ENCODE results near the gene OVCA2.

The OVCA2 gene

GRCh38 chr17:2057760-2058585 lies 16.2 kb downstream of the OVCA2 start:
- CTCF ChIA-PET = interaction anchor here (0.6 to 3.2 kb wide), 6 partner anchors 9 to 484 kb away, joined by 3 to 24 read pairs (median 4); no protein-coding TSS in a partner anchor

GRCh38 chr17:2058586-2059546 lies 17.0 kb downstream of the OVCA2 start:
- Histone ChIP-seq H3K4me1 (ENCODE audit: control insufficient read depth, insufficient read depth, low read length) (peaks cover 5% of the 10 kb centered on the region; the same call in 1 of the 2 replicates), H3K4me3 (ENCODE audit: low read depth, low read length) (no peak overlapping the region), H3K9me3 (ENCODE audit: control insufficient read depth, insufficient read depth, low read depth, low read length) (no peaks in the 10 kb centered on the region), H3K27ac (ENCODE audit: extremely low read depth, low read depth, low read length) (no peak overlapping the region), H3K36me3 (ENCODE audit: control insufficient read depth in 2 of 2, insufficient read depth in 1 of 2, low read length in 2 of 2) (peaks cover 0 to 13% of the 10 kb centered on the region in 2 experiments; a peak in 1 of 3 replicates)
- POLR2A ChIA-PET = no interaction called here
- CTCF ChIA-PET = interaction anchor here (0.6 to 3.2 kb wide), 9 partner anchors 8 to 485 kb away, joined by 3 to 24 read pairs (median 3); no protein-coding TSS in a partner anchor
- TF ChIP-seq SETDB1 (IDR thresholded peaks at IDR 0.05; ENCODE audit: insufficient read length, low read length) (no peak), ZSCAN30 (tag by site-specific recombination; IDR thresholded peaks at IDR 0.05) (no peak), PBX3 (CRISPR knock-in tag; IDR thresholded peaks at IDR 0.05) (no peak), ZNF626 (tag by site-specific recombination; IDR thresholded peaks at IDR 0.05) (no peak), ZNF704 (tag by site-specific recombination; IDR thresholded peaks at IDR 0.05) (no peak), ZNF692 (tag by site-specific recombination; IDR thresholded peaks at IDR 0.05) (no peak), TCF7L2 (IDR thresholded peaks at IDR 0.05; ENCODE audit: borderline replicate concordance, low read depth, low read length) (no peak), ZNF677 (tag by site-specific recombination; IDR thresholded peaks at IDR 0.05) (no peak), REPIN1 (tag by site-specific recombination; IDR thresholded peaks at IDR 0.05; ENCODE audit: low read depth) (no peak), ZSCAN16 (tag by site-specific recombination; IDR thresholded peaks at IDR 0.05) (no peak), ZNF654 (tag by site-specific recombination; IDR thresholded peaks at IDR 0.05; ENCODE audit: low read depth) (no peak), ZNF184 (tag by site-specific recombination; IDR thresholded peaks at IDR 0.05) (no peak), PRDM1 (tag by site-specific recombination; IDR thresholded peaks at IDR 0.05) (no peak), ZNF23 (tag by site-specific recombination; IDR thresholded peaks at IDR 0.05; ENCODE audit: borderline replicate concordance) (no peak), ZNF19 (tag by site-specific recombination; IDR thresholded peaks at IDR 0.05; ENCODE audit: low read depth) (no peak), ZNF558 (tag by site-specific recombination; IDR thresholded peaks at IDR 0.05) (no peak), EGR2 (tag by site-specific recombination; IDR thresholded peaks at IDR 0.05; ENCODE audit: low read depth) (no peak), ZNF530 (tag by site-specific recombination; IDR thresholded peaks at IDR 0.05; ENCODE audit: low read depth) (no peak), ZNF24 (tag by site-specific recombination; IDR thresholded peaks at IDR 0.05) (no peak)

More at GRCh38 chr17:2057760-2058585, 16.2 kb downstream of the OVCA2 start:
- POLR2A ChIA-PET = no interaction called here
- no peak overlapping the region for H3K4me3 ChIP-seq (ENCODE audit: low read depth, low read length)
- H3K9me3 ChIP-seq (ENCODE audit: control insufficient read depth, insufficient read depth, low read depth, low read length) = no peaks in the 10 kb centered on the region
- H3K36me3 ChIP-seq (ENCODE audit: control insufficient read depth in 2 of 2, insufficient read depth in 1 of 2, low read length in 2 of 2) = peaks cover 0 to 10% of the 10 kb centered on the region in 2 experiments; a peak in 1 of 3 replicates
- H3K4me1 ChIP-seq (ENCODE audit: control insufficient read depth, insufficient read depth, low read length) = peaks cover 5% of the 10 kb centered on the region; the same call in 1 of the 2 replicates
- TF ChIP-seq ZNF747 (tag by site-specific recombination; IDR thresholded peaks at IDR 0.05) (no peak), GLIS1 (tag by site-specific recombination; IDR thresholded peaks at IDR 0.05) (no peak), HIC1 (tag by site-specific recombination; IDR thresholded peaks at IDR 0.05) (peak; percentile 81; the same call in 1 of the 2 replicates), ZNF548 (tag by site-specific recombination; IDR thresholded peaks at IDR 0.05) (no peak), ZNF777 (tag by site-specific recombination; IDR thresholded peaks at IDR 0.05; ENCODE audit: borderline replicate concordance) (no peak), ZNF585B (tag by site-specific recombination; IDR thresholded peaks at IDR 0.05) (no peak)
- H3K27ac ChIP-seq (ENCODE audit: extremely low read depth, low read depth, low read length) = no peak overlapping the region
